22Rv1 (cell line): ENCODE results near the gene TET3.

Experiments used
- H3K27ac ChIP-seq: fragments of 450-650 bp; 2 replicates; pipeline ENCODE4 v1.5.1; 2017
- CTCF ChIP-seq: fragments of 450-650 bp; IDR thresholded peaks from 2 replicates; pipeline ENCODE4 v1.5.1; 2017; ENCODE audit warnings: mild to moderate bottlenecking
- ZFX ChIP-seq: fragments of 450-650 bp; IDR thresholded peaks from 2 replicates; pipeline ENCODE4 v1.6.1; 2017; ENCODE audit warnings: antibody characterized with exemption, borderline replicate concordance

TET3 gene

GRCh38 chr2:73942664-73943063, 42.0 kb upstream of the TET3 start:
- TF ChIP-seq ZFX (no peak), CTCF (no peak)
- no peak overlapping the region for H3K27ac ChIP-seq

GRCh38 chr2:73944714-73945113, 40.0 kb upstream of the TET3 start:
- no peak overlapping the region for H3K27ac ChIP-seq
- TF ChIP-seq ZFX (no peak), CTCF (no peak)

GRCh38 chr2:73946215-73946614, 38.5 kb upstream of the TET3 start:
- no peak overlapping the region for H3K27ac ChIP-seq
- TF ChIP-seq CTCF (no peak), ZFX (no peak)

- TF ChIP-seq CTCF, result no peak
- TF ChIP-seq ZFX, result no peak
- H3K27ac ChIP-seq, result no peak overlapping the region
These were observed 38.0 kb upstream of the TET3 start for GRCh38 chr2:73946666-73947065.

GRCh38 chr2:73947412-73948018, 37.2 kb upstream of the TET3 start:
- no peak for TF ChIP-seq CTCF

GRCh38 chr2:73949802-73950201, 34.9 kb upstream of the TET3 start:
- TF ChIP-seq CTCF, result no peak
- TF ChIP-seq ZFX, result no peak
- H3K27ac ChIP-seq, result no peak overlapping the region

More at GRCh38 chr2:73947412-73948018, 37.2 kb upstream of the TET3 start:
- H3K27ac ChIP-seq, result no peak overlapping the region

GRCh38 chr2:73952499-73953446, 31.9 kb upstream of the TET3 start:
- TF ChIP-seq CTCF (no peak), ZFX (no peak)
- H3K27ac ChIP-seq, result no peak overlapping the region
